B cell (primary cell): Measurements from ENCODE around the gene GXYLT1. TPM values are rescaled to one million over a fixed set of nuclear protein-coding genes. Genes with fewer than 3 reads are reported as not detected.
A peak's percentile ranks its signal among the peaks of the same experiment; 100 is the strongest.

ENCODE experiments used
- ATAC-seq: fragments of 200-7000 bp; cut with Tn5 transposase; one replicate; pipeline ENCODE4 v1.10.0; 2021; ENCODE audit warnings: low read depth, mild to moderate bottlenecking, moderate number of reproducible peaks, moderate library complexity
- CTCF ChIA-PET: fragments of 350-600 bp; sonication (Branson Sonifier 250); formaldehyde crosslinking; loops from one replicate; lab custom pipeline; 2021; ENCODE audit warnings: antibody characterized with exemption, inconsistent platforms; lab: Charles Lee
- POLR2A ChIA-PET: fragments of 350-600 bp; sonication (Branson Sonifier 250); formaldehyde crosslinking; loops from one replicate; lab custom pipeline; 2021; ENCODE audit warnings: antibody characterized with exemption; lab: Charles Lee
- DNase-seq: peaks from one replicate; pipeline ENCODE4 v3.0.0; 2013
- H2AFZ ChIP-seq: 2 replicates; pipeline ENCODE4 v1.6.1; 2012; ENCODE audit warnings: mild to moderate bottlenecking, low read depth, low read length; ENCODE audit not compliant: insufficient read depth, poor library complexity, severe bottlenecking
- H3K27ac ChIP-seq, 2 donors: 1 replicate in 1 of 2; 2 replicates in 1 of 2; pipeline ENCODE4 v1.5.1; 2012 to 2013; ENCODE audit warnings: low read length in 2 of 2, mild to moderate bottlenecking in 2 of 2, moderate library complexity in 1 of 2
- H3K27me3 ChIP-seq, 4 experiments: fragments of 200-600 bp in 1 of 4; sonication (generic) in 1 of 4; replicated peaks in 1 of 4; 1 replicate in 2 of 4; 2 replicates in 2 of 4; pipeline versions ENCODE4 v1.6.1 to v1.7.0; 2013 to 2016; ENCODE audit warnings: low read length in 3 of 4, mild to moderate bottlenecking in 2 of 4, mixed read lengths in 1 of 4, moderate library complexity in 1 of 4; ENCODE audit not compliant: insufficient read depth in 4 of 4, control insufficient read depth in 3 of 4; ENCODE audit errors: control extremely low read depth in 1 of 4
- H3K36me3 ChIP-seq, 2 experiments: replicated peaks in 1 of 2; 1 replicate in 1 of 2; 2 replicates in 1 of 2; pipeline versions ENCODE4 v1.6.1 to v1.7.1; 2013; ENCODE audit warnings: low read length in 1 of 2; ENCODE audit not compliant: insufficient read depth in 2 of 2, control insufficient read depth in 1 of 2; ENCODE audit errors: control extremely low read depth in 1 of 2, extremely low read depth in 1 of 2
- H3K4me1 ChIP-seq, 2 donors: fragments of 200-600 bp in 1 of 2; sonication (generic) in 1 of 2; 1 replicate in 1 of 2; 2 replicates in 1 of 2; pipeline versions ENCODE4 v1.5.1 to v1.6.1; 2013 to 2017; ENCODE audit warnings: low read length in 2 of 2; ENCODE audit not compliant: control insufficient read depth in 2 of 2, insufficient read depth in 2 of 2
- H3K4me2 ChIP-seq: replicated peaks from 2 replicates; pipeline ENCODE3; 2012; ENCODE audit warnings: mild to moderate bottlenecking, low read depth, low read length; ENCODE audit not compliant: poor library complexity, severe bottlenecking
- H3K4me3 ChIP-seq, 5 experiments: fragments of 200-600 bp in 1 of 5; sonication (generic) in 1 of 5; 1 replicate in 3 of 5; 2 replicates in 2 of 5; pipeline versions ENCODE4 v1.5.1 to v1.7.0; 2011 to 2016; ENCODE audit warnings: low read length in 4 of 5, mild to moderate bottlenecking in 4 of 5, low read depth in 2 of 5, control low read depth in 1 of 5, moderate library complexity in 1 of 5; ENCODE audit not compliant: insufficient read depth in 1 of 5; ENCODE audit errors: control extremely low read depth in 1 of 5, extremely low read depth in 1 of 5
- H3K79me2 ChIP-seq: fragments of 200-600 bp; sonication (generic); one replicate; pipeline ENCODE4 v1.6.0; 2016; ENCODE audit warnings: low read length; ENCODE audit not compliant: control insufficient read depth, insufficient read depth
- H3K9ac ChIP-seq: fragments of 200-600 bp; sonication (generic); 2 replicates; pipeline ENCODE4 v1.6.1; 2017; ENCODE audit warnings: mild to moderate bottlenecking, low read length, moderate library complexity
- H3K9me3 ChIP-seq, 3 donors: one replicate each; pipeline versions ENCODE4 v1.6.1 to v1.7.1; 2013; ENCODE audit warnings: low read length in 2 of 3; ENCODE audit not compliant: control insufficient read depth in 2 of 3, insufficient read depth in 1 of 3; ENCODE audit errors: control extremely low read depth in 1 of 3
- H4K20me1 ChIP-seq: 2 replicates; pipeline ENCODE4 v1.6.0; 2012; ENCODE audit warnings: mild to moderate bottlenecking, low read length; ENCODE audit not compliant: insufficient read depth, control insufficient read depth, poor library complexity, severe bottlenecking
- H3K27ac Mint-ChIP-seq: one replicate; pipeline ENCODE4 v1.8.0; 2021; ENCODE audit warnings: mixed read lengths
- H3K27me3 Mint-ChIP-seq: one replicate; pipeline ENCODE4 v1.8.0; 2021; ENCODE audit warnings: mixed read lengths
- H3K4me1 Mint-ChIP-seq: one replicate; pipeline ENCODE4 v1.8.0; 2021; ENCODE audit warnings: mixed read lengths
- H3K4me3 Mint-ChIP-seq: one replicate; pipeline ENCODE4 v1.8.0; 2021; ENCODE audit warnings: mixed read lengths
- H3K9me3 Mint-ChIP-seq: one replicate; pipeline ENCODE4 v1.8.0; 2022; ENCODE audit warnings: mixed read lengths; ENCODE audit not compliant: insufficient read depth
- EZH2 ChIP-seq: IDR thresholded peaks from 2 replicates; pipeline ENCODE4 v1.6.1; 2012; ENCODE audit warnings: borderline replicate concordance, low read depth, mild to moderate bottlenecking, moderate library complexity, low read length; ENCODE audit not compliant: insufficient read depth, poor library complexity, severe bottlenecking
- WGBS: methylation state at CpG from one replicate; pipeline ENCODE4 v1.1.5; 2013; ENCODE audit warnings: missing lambda C conversion rate; ENCODE audit not compliant: insufficient coverage; 5-methylcytosine and 5-hydroxymethylcytosine counted together
- intact Hi-C: fragments of 100-400 bp; cut with micrococcal nuclease; formaldehyde crosslinking; loops from one replicate; pipeline ENCODE4 v1.10.0; 2022
- polyA plus RNA-seq: library from polyadenylated mRNA; depleted of rRNA; stranded (reverse); fragments of >200 nt; gene quantifications from 2 replicates; pipeline ENCODE4 v1.2.3, GENCODE V29; 2012
- total RNA-seq, 2 donors: library from RNA; stranded (reverse); fragments of 120-200 nt in 1 of 2; gene quantifications; 1 replicate in 1 of 2; 2 replicates in 1 of 2; pipeline versions ENCODE4 v1.2.3 to v1.2.4, GENCODE V29; 2013 to 2022
- TF ChIP-seq, protein P1 (sequence below): fragments of 200-600 bp; IDR thresholded peaks from one replicate; pipeline ENCODE4 v1.8.0; 2022; ENCODE audit warnings: antibody characterized with exemption, mild to moderate bottlenecking

The GXYLT1 gene
- total and polyA plus RNA-seq, 2 donors (not counting 1 experiment from before 2014, with no cell fraction given), result 2.0 to 9.4 TPM

- H2AFZ ChIP-seq, result no peak overlapping the region
- ATAC-seq (no peak), DNase-seq (peak; percentile 57)
- Mint-ChIP-seq H3K27me3 (no peaks in the 10 kb centered on the region), H3K4me1 (peaks cover 33% of the 10 kb centered on the region), H3K27ac (no peak overlapping the region), H3K9me3 (no peaks in the 10 kb centered on the region), H3K4me3 (no peak overlapping the region)
- H3K4me3 ChIP-seq, result no peak overlapping the region
- H3K9me3 ChIP-seq, result no peaks in the 10 kb centered on the region
- no peaks in the 10 kb centered on the region for H3K36me3 ChIP-seq
- peaks cover 8 to 12% of the 10 kb centered on the region in 2 donors for H3K4me1 ChIP-seq
- ChIA-PET POLR2A (no interaction called here), CTCF (interaction anchor here (1.0 to 1.9 kb wide), 2 partner anchors 15 to 204 kb away, joined by 4 read pairs; partner anchors contain the start of gene GXYLT1)
- H4K20me1 ChIP-seq, result peaks cover 44% of the 10 kb centered on the region
- WGBS, result 60% methylated on average over 1 of the region's 4 CpGs
- intact Hi-C loops, result loop anchor here (1.0 to 5.0 kb wide), 3 partner anchors 203 to 438 kb away; no protein-coding TSS in a partner anchor
- no peak overlapping the region for H3K9ac ChIP-seq
- H3K27me3 ChIP-seq, result no peaks in the 10 kb centered on the region
- TF ChIP-seq, protein P1, sequence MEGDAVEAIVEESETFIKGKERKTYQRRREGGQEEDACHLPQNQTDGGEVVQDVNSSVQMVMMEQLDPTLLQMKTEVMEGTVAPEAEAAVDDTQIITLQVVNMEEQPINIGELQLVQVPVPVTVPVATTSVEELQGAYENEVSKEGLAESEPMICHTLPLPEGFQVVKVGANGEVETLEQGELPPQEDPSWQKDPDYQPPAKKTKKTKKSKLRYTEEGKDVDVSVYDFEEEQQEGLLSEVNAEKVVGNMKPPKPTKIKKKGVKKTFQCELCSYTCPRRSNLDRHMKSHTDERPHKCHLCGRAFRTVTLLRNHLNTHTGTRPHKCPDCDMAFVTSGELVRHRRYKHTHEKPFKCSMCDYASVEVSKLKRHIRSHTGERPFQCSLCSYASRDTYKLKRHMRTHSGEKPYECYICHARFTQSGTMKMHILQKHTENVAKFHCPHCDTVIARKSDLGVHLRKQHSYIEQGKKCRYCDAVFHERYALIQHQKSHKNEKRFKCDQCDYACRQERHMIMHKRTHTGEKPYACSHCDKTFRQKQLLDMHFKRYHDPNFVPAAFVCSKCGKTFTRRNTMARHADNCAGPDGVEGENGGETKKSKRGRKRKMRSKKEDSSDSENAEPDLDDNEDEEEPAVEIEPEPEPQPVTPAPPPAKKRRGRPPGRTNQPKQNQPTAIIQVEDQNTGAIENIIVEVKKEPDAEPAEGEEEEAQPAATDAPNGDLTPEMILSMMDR, result peak; percentile 71
- no peak for TF ChIP-seq EZH2
- H3K4me2 ChIP-seq, result no peak overlapping the region
- peaks cover 70% of the 10 kb centered on the region for H3K79me2 ChIP-seq
- no peak overlapping the region for H3K27ac ChIP-seq
Observed at GRCh38 chr12:42129595-42130204, 15.0 kb downstream of the GXYLT1 start.

DNA sequence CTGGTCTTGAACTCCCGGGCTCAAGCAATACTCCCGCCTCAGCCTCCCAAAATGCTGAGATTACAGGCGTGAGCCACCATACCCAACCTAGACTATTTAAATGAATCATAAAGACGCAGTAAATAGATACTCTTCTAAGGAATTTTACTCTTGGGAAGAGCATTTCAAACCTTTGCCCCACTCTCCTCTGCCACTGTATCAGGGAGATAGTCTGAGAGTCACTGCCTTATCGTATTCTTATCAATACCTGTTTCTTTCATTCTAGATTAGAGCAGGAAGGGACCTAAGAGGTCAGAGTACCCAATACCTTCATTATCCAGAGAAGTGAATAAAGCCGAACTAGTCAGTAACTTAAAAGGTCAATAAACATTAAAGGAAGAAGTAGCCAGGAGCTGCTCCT is 15.8 kb downstream of the GXYLT1 start:
- intact Hi-C loops, result loop anchor here (1.0 to 5.0 kb wide), 3 partner anchors 203 to 438 kb away; no protein-coding TSS in a partner anchor
- Histone ChIP-seq H3K27ac (no peak overlapping the region), H3K9me3 (no peaks in the 10 kb centered on the region), H3K4me3 (no peak overlapping the region), H3K79me2 (peaks cover 65% of the 10 kb centered on the region), H3K9ac (no peak overlapping the region), H4K20me1 (peaks cover 38% of the 10 kb centered on the region), H3K4me1 (peaks cover 9 to 13% of the 10 kb centered on the region in 2 donors), H2AFZ (no peak overlapping the region), H3K36me3 (no peaks in the 10 kb centered on the region), H3K27me3 (no peaks in the 10 kb centered on the region), H3K4me2 (no peak overlapping the region)
- DNase-seq (no peak), ATAC-seq (no peak)
- POLR2A ChIA-PET, result no interaction called here
- Mint-ChIP-seq H3K4me1 (peaks cover 30% of the 10 kb centered on the region), H3K9me3 (no peaks in the 10 kb centered on the region), H3K27me3 (no peaks in the 10 kb centered on the region), H3K27ac (no peak overlapping the region), H3K4me3 (no peak overlapping the region)
- WGBS, result 100% methylated on average over 2 of the region's 6 CpGs
- TF ChIP-seq, protein P1, result no peak
- no peak for TF ChIP-seq EZH2
- CTCF ChIA-PET, result interaction anchor here (1.0 to 1.9 kb wide), 2 partner anchors 16 to 205 kb away, joined by 4 read pairs; partner anchors contain the start of gene GXYLT1
